ENCODE results near the gene IGF1R. TPM values are rescaled to one million over a fixed set of nuclear protein-coding genes. Genes with fewer than 3 reads are reported as not detected.
A peak's percentile ranks its signal among the peaks of the same experiment; 100 is the strongest.

The IGF1R gene
- total RNA-seq, 4 donors from 2014 or later: 49.4 to 239 (median 109) TPM

- WGBS, 2 donors (ENCODE audit: low coverage in 1 of 2): 58 to 60% methylated on average over 10 of the region's 10 CpGs
- in situ Hi-C loops (cut with MboI; ENCODE audit: low pct_ligation_motif_present in 1 of 4, low pct_unique_long_range_greater_than_20kb in 1 of 4, low sequenced_read_pairs in 3 of 4) (loop anchor here in 1 of 4 donors (25.0 kb wide), 1 partner anchor 394 kb away; no protein-coding TSS in a partner anchor), intact Hi-C loops (cut with DNase I; ENCODE audit: low total_unique reads) (no loop called here)
- DNase-seq: no peak
- Histone ChIP-seq H3K36me3 (no peaks in the 10 kb centered on the region), H3K27ac (no peak overlapping the region), H3K9me3 (no peaks in the 10 kb centered on the region), H3K4me3 (no peak overlapping the region), H3K27me3 (no peaks in the 10 kb centered on the region), H3K4me1 (peaks cover 7 to 55% (median 12%) of the 10 kb centered on the region in 4 donors)
- TF ChIP-seq CTCF (IDR thresholded peaks at IDR 0.05): no peak
- no peak for TF ChIP-seq POLR2AphosphoS5 (IDR thresholded peaks at IDR 0.05)
Observed at GRCh38 chr15:98668566-98669308, 20.4 kb downstream of the IGF1R start.

- Histone ChIP-seq H3K4me1 (peaks cover 6 to 54% (median 10%) of the 10 kb centered on the region in 4 donors), H3K36me3 (no peaks in the 10 kb centered on the region), H3K4me3 (no peak overlapping the region), H3K27me3 (no peaks in the 10 kb centered on the region), H3K27ac (no peak overlapping the region), H3K9me3 (no peaks in the 10 kb centered on the region)
- no peak for TF ChIP-seq POLR2AphosphoS5 (IDR thresholded peaks at IDR 0.05)
- no peak for TF ChIP-seq POLR2A (IDR thresholded peaks at IDR 0.05)
- no peak for TF ChIP-seq EP300 (IDR thresholded peaks at IDR 0.05; ENCODE audit: low read depth)
- no peak for TF ChIP-seq CTCF (IDR thresholded peaks at IDR 0.05)
- in situ Hi-C loops (cut with MboI; ENCODE audit: low pct_ligation_motif_present in 1 of 4, low pct_unique_long_range_greater_than_20kb in 1 of 4, low sequenced_read_pairs in 3 of 4): loop anchor here in 1 of 4 donors (25.0 kb wide), 1 partner anchor 393 kb away; no protein-coding TSS in a partner anchor
- intact Hi-C loops (cut with DNase I; ENCODE audit: low total_unique reads): no loop called here
- WGBS, 2 donors (ENCODE audit: low coverage in 1 of 2): 95 to 100% methylated on average over 1 to 7 of the region's 7 CpGs
- DNase-seq: no peak
Observed at GRCh38 chr15:98669638-98670037, 21.3 kb downstream of the IGF1R start.

GRCh38 chr15:98671060-98672008 is 23.0 kb downstream of the IGF1R start:
- Histone ChIP-seq H3K9me3 (no peaks in the 10 kb centered on the region), H3K27me3 (no peaks in the 10 kb centered on the region), H3K4me3 (no peak overlapping the region), H3K4me1 (peaks cover 6 to 54% (median 10%) of the 10 kb centered on the region in 4 donors), H3K27ac (peak overlapping the region; percentile 31 to 73 (median 63)), H3K36me3 (no peaks in the 10 kb centered on the region)
- in situ Hi-C loops (cut with MboI; ENCODE audit: low pct_ligation_motif_present in 1 of 4, low pct_unique_long_range_greater_than_20kb in 1 of 4, low sequenced_read_pairs in 3 of 4) (loop anchor here in 1 of 4 donors (25.0 kb wide), 1 partner anchor 391 kb away; no protein-coding TSS in a partner anchor), intact Hi-C loops (cut with DNase I; ENCODE audit: low total_unique reads) (no loop called here)
- TF ChIP-seq CTCF (IDR thresholded peaks at IDR 0.05) (no peak), POLR2AphosphoS5 (IDR thresholded peaks at IDR 0.05) (no peak), POLR2A (IDR thresholded peaks at IDR 0.05) (no peak), EP300 (IDR thresholded peaks at IDR 0.05; ENCODE audit: low read depth) (no peak)
- 61 to 71% methylated on average over 3 to 6 of the region's 6 CpGs for WGBS, 2 donors (ENCODE audit: low coverage in 1 of 2)
- DNase-seq: no peak

GRCh38 chr15:98673133-98673532 is 24.8 kb downstream of the IGF1R start:
- TF ChIP-seq EP300 (IDR thresholded peaks at IDR 0.05; ENCODE audit: low read depth) (no peak), POLR2AphosphoS5 (IDR thresholded peaks at IDR 0.05) (no peak), POLR2A (IDR thresholded peaks at IDR 0.05) (no peak), CTCF (IDR thresholded peaks at IDR 0.05) (no peak)
- in situ Hi-C loops (cut with MboI; ENCODE audit: low pct_ligation_motif_present in 1 of 4, low pct_unique_long_range_greater_than_20kb in 1 of 4, low sequenced_read_pairs in 3 of 4) (loop anchor here in 1 of 4 donors (25.0 kb wide), 1 partner anchor 389 kb away; no protein-coding TSS in a partner anchor), intact Hi-C loops (cut with DNase I; ENCODE audit: low total_unique reads) (no loop called here)
- Histone ChIP-seq H3K9me3 (no peaks in the 10 kb centered on the region), H3K27me3 (no peaks in the 10 kb centered on the region), H3K4me3 (no peak overlapping the region), H3K27ac (no peak overlapping the region), H3K36me3 (no peaks in the 10 kb centered on the region), H3K4me1 (peaks cover 6 to 57% (median 16%) of the 10 kb centered on the region in 4 donors)
- DNase-seq: no peak
- 82 to 85% methylated on average over 4 of the region's 4 CpGs for WGBS, 2 donors (ENCODE audit: low coverage in 1 of 2)

Measured in transverse colon (tissue), 4 donors.